ENCODE measurements around the gene SAPCD2.
"Not testable (repeated sequence)": the region's sequence is repeated elsewhere in the genome, so short reads cannot be mapped to it uniquely, and the experiment has no call there.

The SAPCD2 gene

DNA sequence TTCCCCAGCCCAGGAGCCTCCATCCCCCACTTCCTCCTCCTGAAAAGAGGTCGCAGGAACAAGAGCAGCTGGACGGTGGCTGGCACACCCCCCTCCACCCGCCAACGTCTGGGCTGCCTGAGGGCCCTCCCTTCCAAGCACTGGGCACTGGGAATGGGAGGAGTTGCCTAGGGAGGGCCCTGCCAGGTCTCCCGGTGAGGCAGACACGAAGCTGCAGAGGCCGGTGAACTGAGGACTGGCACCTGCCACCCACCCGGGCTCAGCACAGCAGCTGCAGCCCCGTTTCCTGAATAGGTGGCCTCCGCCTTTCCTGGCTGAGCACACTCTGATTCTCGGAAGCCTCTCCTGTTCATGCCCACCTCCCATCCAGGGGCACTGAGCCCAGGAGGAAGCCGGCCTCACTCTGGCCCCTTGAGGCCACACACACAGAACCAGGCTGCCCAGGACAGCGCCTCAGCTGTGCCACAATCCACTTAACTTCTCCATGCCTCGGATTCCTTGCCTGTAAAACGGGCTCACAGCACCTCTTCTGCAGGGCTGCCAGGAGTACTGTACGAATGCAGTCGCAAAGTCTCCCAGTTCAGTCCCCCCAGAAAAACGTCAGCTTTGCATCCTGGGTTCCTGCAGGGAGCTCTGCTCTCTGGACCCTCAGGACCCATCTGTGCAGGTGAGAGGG is 25.7 kb downstream of the SAPCD2 start:
- DNase-seq = no peak

DNA sequence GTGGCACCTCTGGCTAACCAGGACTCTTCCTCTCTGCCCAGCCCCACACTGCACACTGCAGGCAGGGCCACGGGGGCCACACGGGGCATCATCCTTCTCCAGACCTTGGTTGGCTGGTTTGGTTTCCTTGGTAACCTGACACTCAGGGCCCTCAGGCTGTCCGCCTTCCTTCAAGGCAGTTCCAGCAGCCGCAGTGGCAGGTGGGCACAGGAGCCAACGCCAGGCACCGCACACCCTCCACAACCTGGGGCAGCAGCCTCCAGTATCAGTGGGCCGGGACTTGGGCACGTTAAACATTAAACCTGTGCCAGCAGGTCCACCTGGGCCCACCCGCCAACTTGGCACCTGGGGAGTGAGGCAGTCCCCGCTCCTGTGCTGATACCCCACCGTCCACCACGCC is 26.3 kb downstream of the SAPCD2 start:
- no peak for DNase-seq

DNA sequence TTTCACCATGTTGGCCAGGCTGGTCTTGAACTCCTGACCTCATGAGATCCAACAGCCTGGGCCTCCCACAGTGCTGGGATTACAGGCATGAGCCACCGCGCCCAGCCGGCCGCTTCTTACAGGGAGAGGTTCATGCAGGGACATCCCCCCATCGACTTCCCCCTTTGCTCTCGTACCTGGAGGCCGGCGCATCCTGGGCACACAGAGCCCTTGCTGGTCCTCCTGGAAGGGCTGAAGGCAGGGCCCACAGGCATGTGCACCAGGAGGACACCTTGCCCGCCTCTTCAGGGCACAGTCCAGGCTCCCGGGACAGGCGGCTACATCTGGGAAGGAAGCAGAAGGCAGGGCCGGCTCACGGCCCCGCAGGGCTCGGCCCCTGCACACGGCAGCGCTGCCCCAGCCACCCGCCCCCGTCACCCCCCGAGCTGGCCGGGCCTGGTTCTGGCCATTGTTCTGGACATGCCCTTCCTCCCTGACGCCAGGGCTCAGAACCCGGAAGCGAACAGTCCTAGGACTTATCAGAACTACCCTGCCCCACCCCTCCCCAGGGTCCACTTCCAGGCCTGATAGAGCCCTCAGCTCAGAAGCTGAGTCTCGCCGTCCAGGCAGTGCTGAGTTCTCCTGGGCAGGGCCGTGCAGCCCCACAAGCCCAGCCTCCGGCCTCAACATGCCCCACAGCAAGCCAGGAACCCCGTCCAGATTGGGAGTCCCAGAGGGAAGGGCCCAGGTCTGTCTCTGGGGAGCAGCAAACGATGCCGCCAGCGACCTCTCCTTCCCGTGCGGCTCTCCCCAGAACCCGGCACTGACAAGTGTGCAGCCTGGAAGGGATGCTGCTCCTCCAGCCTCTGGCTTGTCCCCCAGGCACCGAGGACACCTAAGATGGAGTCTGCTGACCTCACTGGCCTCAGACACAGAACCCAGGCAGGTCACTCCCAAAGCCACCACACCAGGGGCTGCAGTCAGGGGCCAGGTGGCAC is 27.3 kb downstream of the SAPCD2 start:
- no peak for DNase-seq

DNA sequence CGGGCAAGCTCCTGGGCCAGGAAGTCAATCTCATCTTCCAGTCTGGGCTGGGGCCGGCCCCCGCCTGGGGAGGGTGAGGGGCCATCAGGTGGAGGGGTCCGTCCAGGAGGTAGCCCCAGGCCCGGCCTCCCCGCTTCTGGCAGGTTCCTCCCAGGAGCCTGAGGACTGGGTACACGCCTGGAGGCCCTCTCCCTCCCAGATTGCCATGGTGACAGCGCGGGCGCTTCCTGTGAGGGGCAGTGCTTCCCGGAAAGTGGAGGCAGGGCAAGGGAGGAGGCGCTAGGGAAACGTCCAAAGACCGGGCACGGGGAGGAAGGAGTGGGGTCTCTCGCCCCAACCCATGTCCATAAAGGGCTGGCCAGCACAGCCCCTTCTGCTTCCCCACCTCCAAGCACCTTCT is 29.2 kb downstream of the SAPCD2 start:
- no peak for DNase-seq

DNA sequence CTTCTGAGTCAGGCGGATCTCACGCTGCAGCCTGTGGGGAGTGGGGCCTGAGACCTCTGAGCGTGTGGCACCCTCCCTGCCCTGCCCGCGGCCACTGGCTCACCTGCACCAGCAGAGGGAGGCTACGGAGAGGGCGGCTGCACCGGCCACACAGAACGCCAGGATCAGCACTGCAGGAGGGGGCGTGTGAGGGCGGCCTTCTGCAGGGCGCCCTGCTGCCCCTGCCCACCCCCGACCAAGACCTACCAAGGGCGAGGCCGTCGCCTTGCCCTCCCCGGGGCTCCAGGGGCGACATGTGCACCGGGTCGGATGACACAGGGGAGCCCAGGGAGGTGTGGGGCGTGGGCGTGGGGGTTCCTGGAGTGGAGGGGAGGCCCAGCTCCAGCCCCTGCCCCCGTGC is 29.8 kb downstream of the SAPCD2 start:
- no peak for DNase-seq

DNA sequence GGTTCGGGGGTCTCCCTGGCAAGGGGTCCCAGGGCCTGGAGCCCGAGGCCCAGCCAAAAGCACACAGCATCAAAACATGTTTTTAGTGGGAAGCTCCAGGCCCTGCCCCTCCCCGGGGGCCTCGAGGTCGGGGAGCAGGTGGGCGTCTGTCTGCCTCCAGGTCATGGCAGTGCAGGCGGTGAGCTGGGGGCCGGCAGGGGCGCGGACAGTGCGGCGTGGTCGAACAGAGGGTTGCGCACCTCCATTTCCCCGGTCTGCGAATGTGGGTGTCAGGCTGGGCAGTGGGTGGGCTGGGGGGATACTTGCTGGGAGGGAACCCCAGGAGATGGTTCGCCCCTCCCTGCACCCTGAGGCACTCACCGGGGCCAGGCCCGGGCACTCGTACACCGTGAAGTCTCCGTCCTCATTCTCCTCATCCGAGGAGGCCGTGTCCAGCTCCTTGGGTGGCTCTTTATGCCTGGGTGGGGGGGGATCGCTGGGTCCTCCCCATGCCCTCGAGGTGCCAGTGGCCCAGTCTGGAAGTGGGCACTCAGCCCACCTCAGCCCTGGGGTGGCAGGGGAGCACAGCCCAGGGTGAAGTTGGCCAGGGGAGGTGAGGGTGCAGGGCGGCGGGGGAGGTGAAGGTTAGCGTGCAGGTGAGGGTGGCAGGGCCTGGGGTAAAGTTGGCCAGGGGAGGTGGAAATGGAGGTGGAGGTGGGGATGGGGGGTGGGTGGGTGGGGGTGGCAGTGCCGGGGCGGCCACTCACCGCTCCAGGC is 30.6 kb downstream of the SAPCD2 start:
- DNase-seq = no peak

DNA sequence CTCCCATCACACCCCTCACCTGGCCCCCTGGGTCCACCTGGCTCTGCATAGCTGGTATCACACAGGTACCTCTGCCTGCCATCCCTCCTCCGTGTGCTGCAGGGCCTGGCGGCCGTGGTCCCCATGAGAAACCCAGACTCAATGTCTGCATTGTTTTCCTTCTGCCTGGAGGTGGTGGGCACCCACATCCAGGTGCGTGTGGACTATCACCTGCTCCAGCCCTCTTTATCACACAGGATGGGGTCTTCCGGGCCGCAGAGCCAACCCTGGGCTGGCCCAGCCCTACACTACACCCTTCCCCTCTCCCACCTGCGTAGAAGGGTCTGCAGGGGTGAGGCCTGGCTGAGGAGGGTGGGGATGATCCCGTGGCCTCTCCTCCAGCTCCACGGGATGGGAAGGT is 31.4 kb downstream of the SAPCD2 start:
- DNase-seq = no peak

DNA sequence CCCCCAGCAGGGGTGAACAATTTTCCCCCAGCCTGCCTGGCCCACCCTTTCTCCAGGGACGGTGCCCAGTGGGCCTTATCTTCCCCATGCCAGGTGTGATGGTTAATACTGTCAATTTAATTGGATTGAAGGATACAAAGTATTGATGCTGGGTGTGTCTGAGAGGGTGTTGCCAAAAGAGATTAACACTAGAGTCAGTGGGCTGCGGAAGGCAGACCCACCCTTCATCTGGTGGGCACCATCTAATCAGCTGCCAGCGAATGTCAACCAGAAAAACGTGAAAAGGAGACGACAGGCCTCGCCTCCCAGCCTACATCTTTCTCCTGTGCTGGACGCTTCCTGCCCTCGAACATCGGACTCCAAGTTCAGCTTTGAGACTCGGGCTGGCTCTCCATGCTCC is 32.9 kb downstream of the SAPCD2 start:
- DNase-seq = no peak

DNA sequence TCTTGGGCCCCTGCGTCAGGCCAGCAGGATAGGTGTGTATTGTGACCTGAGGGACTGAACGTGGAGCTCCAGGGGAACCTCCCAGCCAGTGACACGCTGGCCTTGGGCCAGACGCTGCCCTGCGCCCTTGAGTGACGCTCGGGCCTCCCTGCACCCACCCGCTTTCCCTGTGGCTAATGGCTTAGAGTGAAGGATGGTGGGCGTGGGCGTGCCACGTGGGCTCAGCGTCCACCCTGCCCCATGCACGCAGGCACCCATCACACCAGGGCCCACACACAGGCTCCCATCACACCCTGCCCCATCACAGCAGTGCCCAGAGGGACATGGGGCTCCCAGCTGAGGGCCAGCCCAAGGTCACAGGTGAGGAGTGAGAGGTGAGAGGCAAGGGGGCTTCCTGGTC is 33.3 kb downstream of the SAPCD2 start:
- DNase-seq = no peak

DNA sequence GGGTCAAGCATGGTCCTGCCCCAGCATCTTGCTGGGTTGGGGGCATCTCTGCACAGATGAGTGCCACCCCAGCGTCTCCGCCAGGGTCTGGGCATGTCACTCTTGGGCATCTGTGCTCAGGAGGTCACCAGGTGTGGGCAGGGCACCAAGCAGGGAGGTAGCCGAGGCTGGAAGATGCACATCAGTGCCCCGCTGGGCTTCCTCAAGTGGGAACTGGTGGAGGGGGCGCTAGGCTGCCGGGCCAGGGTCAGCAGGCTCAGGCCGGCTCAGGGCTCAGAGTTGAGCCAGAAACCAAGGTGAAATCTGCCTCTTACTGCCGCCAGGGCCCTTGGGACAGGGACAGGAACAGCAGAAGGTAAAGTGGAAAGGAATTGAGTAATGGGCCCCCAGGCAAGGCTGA is 34.4 kb downstream of the SAPCD2 start:
- no peak for DNase-seq

DNA sequence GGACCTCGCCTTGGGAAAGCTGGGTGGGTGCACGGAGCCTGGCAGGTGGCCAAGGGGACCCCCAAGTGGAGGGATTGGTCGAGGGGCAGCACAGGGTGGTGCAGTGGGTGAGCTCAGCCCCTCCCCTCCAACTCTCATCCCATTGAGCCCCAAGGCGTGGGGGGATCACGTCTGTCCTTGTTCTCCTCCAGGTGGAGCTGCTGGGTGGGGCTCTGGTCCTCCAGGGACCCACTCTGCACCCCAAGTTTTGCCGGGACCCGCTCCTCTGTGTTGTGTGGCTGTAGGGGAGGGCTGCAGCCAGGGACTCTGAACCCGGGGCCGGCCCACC is 34.9 kb downstream of the SAPCD2 start:
- no peak for DNase-seq

DNA sequence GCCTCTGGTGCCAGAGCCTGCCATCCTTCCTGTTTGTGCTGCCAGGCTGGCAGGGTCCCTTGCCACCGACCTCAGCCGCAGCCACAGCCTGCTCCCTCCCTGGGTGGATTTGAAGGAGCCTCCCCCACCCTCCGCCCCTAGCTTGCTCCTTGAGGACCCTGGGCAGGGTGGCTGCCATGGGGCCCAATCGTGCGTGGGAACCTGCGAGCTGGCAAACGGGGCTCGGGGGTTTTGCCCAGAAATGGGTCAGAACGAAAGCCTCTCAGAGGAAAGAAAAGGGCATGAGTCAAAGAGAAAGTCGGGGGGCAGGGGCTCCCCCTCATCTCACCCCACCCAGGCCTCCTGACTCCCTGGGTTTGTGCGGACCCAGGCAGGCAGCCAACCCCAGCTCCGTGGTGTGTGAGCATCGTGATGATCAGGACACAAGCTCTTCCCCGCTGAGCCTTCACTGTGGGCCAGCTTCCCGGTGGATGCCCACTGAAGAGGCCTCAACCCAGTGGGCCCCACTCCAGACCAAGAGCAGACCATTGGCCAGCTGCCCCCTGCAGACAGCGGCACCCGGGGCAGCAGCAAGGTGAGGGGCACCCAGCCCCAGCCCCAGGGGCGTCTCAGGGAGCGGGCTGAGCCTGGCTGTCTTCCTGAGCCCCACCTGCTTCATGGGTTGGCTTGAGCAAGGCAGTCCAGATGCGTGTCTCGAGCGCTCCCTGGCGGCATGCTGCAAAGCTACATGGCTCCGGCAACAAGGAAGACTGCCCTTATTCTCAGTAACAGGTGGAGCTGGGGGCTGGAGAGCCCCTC is 35.4 kb downstream of the SAPCD2 start:
- DNase-seq = peak; percentile 86

DNA sequence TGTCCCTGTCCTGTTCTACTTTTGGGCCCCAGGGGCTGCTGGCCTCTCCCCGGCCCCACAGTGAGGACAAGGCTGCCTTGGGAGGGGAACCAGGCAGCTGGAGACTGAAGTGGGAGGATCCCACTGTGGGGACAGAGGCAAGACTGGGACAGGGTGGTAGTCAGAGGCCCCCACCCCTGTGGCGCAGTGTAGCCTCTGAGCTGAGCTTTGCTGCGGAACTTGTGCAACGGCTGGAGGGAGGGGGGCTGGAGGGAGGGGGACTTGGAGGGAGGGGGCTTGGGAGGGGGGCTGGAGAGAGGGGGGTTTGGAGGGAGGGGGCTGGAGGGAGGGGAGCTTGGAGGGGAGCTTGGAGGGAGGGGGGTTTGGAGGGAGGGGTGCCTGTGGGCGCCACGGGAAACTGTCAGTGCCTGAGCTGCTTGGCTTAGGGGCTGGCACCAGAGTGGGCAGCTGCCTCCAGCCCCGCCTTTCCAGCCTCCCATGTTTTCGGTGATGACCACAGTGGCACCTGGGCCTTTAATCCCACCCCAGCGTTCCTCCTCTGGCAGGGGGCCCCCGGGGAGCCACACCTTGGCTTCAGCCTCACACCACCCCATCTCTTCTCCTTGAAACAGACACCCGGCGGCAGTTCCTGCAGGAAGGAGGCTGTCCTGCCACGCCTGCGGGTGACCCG is 36.2 kb downstream of the SAPCD2 start:
- DNase-seq = no peak

DNA sequence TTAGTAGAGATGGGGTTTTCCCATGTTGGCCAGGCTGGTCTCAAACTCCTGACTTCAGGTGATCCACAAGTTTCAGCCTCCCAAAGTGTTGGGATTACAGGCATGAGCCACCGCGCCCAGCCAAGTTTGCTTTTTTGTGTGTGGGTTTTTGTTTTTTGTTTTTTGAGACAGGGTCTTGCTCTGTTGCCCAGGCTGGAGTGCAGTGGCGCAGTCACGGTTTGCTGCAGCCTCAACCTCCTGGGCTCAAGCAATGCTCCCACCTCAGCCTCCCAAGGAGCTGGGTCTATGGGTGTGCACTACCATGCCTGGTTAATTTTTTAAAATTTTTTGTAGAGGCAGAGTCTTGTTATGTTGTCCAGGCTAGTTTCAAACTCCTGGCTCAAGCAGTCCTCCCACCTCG is 36.9 kb downstream of the SAPCD2 start:
- not testable (repeated sequence) for DNase-seq

DNA sequence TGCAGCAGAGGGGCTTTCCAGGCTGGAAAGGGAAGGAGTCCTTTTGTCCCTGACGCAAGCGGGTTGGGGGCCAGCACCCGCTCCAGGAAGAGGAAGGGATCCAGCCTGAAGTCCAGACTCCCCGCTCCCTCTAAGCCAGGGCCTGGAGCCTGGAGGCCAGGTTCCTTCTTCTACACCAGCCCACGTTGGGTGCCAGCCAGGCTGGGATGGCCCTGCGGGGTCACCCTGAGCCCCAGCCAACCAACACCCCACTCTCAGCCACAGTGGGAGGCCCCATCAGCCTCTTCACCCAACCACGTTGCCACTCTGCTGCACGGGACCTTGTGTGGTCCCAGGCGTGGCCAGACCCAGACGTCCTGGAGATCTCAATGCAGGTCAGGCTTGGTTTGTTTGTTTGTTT is 37.5 kb downstream of the SAPCD2 start:
- no peak for DNase-seq

DNA sequence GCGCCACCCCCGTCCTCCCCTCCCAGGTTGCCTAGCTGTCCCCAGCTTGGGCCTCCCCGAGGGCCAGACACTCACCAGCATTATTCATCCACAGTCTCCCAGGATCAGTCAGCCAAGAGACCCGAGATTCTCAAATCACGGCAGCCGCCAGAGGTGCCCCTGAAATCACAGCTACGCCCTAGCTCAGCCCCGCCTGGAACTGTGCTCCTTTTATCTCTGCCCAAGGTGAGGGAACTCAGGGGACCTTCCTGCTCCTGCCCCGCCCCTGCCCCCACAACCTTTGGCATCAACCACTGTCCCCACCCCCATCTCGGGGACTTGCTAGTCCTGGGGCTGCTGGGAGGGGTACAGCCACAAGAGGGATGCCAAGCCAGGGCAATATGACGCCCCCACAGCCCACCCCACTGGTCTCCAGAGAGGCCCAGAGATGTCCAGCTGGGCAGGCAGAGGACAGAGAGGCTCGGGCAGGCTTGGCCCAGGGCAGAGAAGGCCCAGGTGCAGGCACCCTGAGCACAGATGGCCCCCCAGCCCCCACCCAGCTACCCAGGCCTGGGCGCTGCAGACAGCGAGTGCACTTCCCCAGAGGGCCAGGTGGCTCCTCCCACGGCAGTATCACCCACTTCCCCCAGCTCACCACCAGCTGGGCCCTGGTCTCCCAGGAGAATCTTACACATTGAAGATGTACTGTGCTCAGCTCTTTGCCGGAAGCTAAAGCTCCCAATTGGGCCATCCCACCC is 38.3 kb downstream of the SAPCD2 start, which contains the start of gene FUT7:
TSS of gene FUT7 (minus strand) at position 185 of the 737 bp plus-strand sequence. CDS start at position 88, 97 bp downstream.
- DNase-seq = no peak

DNA sequence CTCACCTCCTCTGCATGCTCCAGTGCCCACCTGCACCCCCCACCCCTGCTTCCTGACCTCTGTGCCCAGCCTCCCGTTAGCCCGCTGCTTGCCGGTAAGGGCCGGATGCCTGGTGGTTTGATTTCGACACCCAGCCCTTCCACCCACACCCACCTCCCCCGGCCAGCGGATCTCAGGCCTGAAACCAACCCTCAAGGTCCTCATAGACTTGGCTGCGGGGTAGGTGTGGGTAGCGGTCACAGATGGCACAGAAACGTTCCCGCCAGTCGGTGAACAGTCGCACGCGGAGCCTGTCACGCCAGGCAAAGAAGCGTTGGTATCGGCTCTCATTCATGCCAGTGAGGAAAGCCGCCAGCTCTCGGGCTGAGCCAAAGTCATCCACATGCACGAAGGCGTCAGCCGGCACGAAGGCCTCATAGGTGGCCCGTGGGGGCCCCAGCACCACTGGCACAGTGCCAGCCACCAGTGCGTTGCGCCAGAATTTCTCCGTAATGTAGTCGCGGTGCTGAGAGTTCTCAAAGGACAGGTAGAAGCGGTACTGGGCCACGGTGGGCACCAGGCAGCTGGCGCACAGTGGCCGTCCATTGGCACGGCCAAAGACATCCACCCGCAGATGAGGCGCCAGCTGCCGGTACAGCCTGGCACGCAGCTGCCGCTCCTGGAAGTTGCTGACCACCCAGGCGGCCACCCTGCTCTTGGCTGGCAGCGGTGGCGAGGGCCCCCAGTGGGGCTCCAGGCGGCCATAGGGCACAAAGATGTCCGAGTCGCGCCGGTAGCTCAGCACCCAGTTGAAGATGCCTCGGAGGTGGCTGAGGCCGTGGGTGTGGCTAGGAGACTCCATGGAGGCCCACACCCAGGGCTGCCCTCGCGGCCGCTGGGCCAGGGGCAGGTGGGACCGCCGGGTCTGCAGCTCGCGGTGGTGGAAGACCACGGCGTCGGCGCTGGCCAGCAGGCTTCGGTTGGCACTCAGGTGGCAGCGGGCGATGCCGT is 39.5 kb downstream of the SAPCD2 start:
- no peak for DNase-seq

DNA sequence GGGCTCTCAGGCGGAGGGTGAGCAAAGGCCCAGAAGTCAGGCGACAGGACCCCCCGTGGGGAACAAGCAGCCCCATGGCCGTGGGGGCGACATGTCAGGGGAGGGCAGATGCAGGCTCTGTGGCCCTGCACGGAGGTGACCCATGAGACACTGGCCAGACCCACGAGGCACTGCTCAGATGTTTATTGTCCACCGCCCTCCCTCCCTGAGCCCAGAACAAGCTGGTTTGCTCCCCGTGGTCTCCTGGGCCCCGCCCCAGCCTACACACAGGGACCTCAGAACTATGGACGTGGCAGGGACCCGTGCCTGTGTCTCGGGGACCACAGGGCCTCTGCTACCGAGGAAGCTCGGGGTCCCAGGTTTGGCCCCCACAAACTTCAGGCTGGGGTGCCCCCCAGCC is 40.4 kb downstream of the SAPCD2 start:
- no peak for DNase-seq

DNA sequence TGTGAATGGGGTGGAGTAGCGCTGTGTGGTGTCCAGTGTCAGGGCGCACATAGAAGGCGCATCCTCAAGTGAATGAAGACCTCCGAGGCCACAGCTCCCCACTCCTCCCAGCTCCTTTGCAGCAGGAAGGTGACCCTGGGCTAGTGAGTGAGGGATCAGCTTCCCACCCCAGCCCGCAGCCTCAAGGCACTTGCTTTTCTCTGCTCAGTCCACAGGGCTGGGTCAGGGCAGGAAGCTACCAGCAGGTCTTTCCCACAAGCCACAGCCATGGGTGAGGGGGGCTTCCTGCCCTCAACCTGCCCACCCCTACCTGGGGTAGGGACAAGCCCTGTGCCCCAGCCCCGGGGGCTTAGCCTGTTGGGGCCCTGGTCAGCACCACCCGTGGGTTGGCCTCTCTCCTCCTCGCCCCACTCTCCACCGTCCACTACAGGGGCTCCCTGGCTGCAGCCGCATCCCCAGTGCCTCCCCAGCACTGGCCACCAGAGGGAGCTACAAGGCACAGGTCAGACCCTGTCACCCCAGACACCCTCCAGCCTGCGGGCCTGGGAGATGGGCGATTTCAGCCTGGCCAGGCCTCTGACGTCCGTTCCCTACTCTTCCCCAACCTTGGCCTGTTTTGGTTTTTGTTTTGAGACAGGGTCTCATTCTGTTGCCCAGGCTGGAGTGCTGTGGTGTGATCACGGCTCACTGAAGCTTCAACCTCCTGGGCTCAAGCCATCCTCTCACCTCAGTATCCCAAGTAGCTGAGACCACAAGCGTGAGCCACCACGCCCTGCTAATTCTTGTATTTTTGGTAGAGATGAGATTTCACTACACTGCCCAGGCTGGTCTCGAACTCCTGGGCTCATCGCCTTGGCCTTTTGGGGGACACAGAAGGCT is 41.1 kb downstream of the SAPCD2 start:
- peak; percentile 77 for DNase-seq

Measured in stimulated activated CD4-positive, alpha-beta T cell treated with anti-CD3 and anti-CD28 coated beads, Interleukin-12 subunit alpha, Interleukin-12 subunit beta, amount 100 ng/mL, for 4 hours (primary cell).